NCI-H446 (cell line): ENCODE results near the gene SLC16A5.
A peak's percentile ranks its signal among the peaks of the same experiment; 100 is the strongest.
"Not testable (repeated sequence)": the region's sequence is repeated elsewhere in the genome, so short reads cannot be mapped to it uniquely, and the experiment has no call there.

Experiments used
- DNase-seq, 2 experiments: peaks; one replicate each; lab custom pipeline; 2025; lab: John Stamatoyannopoulos, UW

The SLC16A5 gene

GRCh38 chr17:75087558-75088453, at the start of gene SLC16A5:
Gene SLC16A5 (plus strand): TSS chr17:75087954. CDS start chr17:75093637, 5,683 bp downstream.
- no peak for DNase-seq

- DNase-seq = no peak
These were observed 48.5 kb upstream of the SLC16A5 start for GRCh38 chr17:75039238-75039637.

- no peak for DNase-seq
These were observed 46.0 kb upstream of the SLC16A5 start for GRCh38 chr17:75041656-75042280.

- not testable (repeated sequence) for DNase-seq
These were observed 44.0 kb upstream of the SLC16A5 start for GRCh38 chr17:75043789-75044188.

GRCh38 chr17:75044716-75045115, 43.0 kb upstream of the SLC16A5 start:
- no peak for DNase-seq

- DNase-seq = not testable (repeated sequence)
These were observed 41.8 kb upstream of the SLC16A5 start for GRCh38 chr17:75045946-75046406.

- peak; percentile 87 to 97 for DNase-seq
These were observed 41.1 kb upstream of the SLC16A5 start, which contains the start of the genes ATP5PD and KCTD2 for GRCh38 chr17:75046407-75047289. Gene ATP5PD (minus strand): TSS chr17:75046969. CDS start chr17:75042650, 4,319 bp downstream. Gene KCTD2 (plus strand): TSS chr17:75047225. CDS start chr17:75047251, 26 bp downstream.

GRCh38 chr17:75047398-75048098, 40.2 kb upstream of the SLC16A5 start:
- no peak for DNase-seq

GRCh38 chr17:75048249-75048878, 39.4 kb upstream of the SLC16A5 start:
- DNase-seq = peak; percentile 18 to 54

- no peak for DNase-seq
These were observed 38.7 kb upstream of the SLC16A5 start for GRCh38 chr17:75049057-75049456.

- DNase-seq = no peak
These were observed 38.0 kb upstream of the SLC16A5 start for GRCh38 chr17:75049706-75050105.

- DNase-seq = no peak
These were observed 35.8 kb upstream of the SLC16A5 start for GRCh38 chr17:75051941-75052340.

GRCh38 chr17:75059369-75060345, 28.1 kb upstream of the SLC16A5 start:
- DNase-seq = no peak

- no peak for DNase-seq
These were observed 27.2 kb upstream of the SLC16A5 start for GRCh38 chr17:75060434-75061054.

- DNase-seq = no peak
These were observed 26.7 kb upstream of the SLC16A5 start for GRCh38 chr17:75061055-75061438.

GRCh38 chr17:75061618-75062017, 26.1 kb upstream of the SLC16A5 start:
- DNase-seq = no peak

GRCh38 chr17:75063201-75063600, 24.6 kb upstream of the SLC16A5 start:
- DNase-seq = no peak

- DNase-seq = no peak
These were observed 24.1 kb upstream of the SLC16A5 start for GRCh38 chr17:75063626-75064025.

- no peak for DNase-seq
These were observed 23.7 kb upstream of the SLC16A5 start for GRCh38 chr17:75064040-75064439.
